GM18870 (cell line): ENCODE measurements around the gene TET1.
"Not testable (repeated sequence)": the region's sequence is repeated elsewhere in the genome, so short reads cannot be mapped to it uniquely, and the experiment has no call there.

Source experiments
- ATAC-seq: cut with Tn5 transposase; IDR thresholded peaks from one replicate; pipeline ENCODE4 v1.9.1; 2021; ENCODE audit warnings: moderate library complexity; ENCODE audit not compliant: unreplicated experiment

The TET1 gene

GRCh38 chr10:68697106-68697505, 137.0 kb downstream of the TET1 start:
- ATAC-seq: no peak

DNA sequence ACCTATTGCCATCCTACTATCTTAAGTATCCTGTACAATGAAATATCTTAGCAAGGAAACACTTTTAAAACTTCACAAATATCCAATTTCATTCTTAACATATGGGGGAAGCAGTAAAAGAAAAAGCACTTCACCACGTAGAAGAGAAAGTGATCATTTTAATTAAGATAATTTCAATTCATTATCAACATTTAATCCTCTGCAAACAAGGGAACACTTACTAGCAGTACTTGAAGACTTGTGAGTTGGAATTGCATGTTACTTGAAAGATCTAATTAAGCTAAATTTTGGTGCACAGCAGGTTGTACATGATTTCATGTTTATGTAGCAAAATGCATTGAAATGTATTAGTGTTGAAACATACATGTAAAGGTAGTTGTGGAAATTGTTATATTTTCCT, 140.1 kb downstream of the TET1 start:
- ATAC-seq: no peak

DNA sequence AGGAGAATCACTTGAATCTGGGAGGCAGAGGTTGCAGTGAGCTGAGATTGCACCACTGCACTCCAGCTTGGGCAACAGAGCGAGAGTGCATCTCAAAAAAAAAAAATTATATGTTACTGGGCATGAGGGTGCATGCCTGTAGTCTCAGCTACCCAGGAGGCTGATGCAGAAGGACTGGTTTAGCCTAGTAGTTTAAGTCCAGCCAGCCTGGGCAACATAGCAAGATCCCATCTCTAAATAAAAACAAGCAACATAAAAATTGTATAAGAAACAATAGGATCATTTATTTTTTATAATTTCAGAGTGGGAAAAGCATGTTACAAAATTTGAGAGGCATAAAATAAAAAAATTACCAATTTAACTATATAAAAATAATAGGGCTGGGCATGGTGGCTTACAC, 145.4 kb downstream of the TET1 start:
- ATAC-seq: no peak

- ATAC-seq: not testable (repeated sequence)
Measured at GRCh38 chr10:68708987-68709386, 148.8 kb downstream of the TET1 start.

- not testable (repeated sequence) for ATAC-seq
Measured at GRCh38 chr10:68713065-68713464, 152.9 kb downstream of the TET1 start.

DNA sequence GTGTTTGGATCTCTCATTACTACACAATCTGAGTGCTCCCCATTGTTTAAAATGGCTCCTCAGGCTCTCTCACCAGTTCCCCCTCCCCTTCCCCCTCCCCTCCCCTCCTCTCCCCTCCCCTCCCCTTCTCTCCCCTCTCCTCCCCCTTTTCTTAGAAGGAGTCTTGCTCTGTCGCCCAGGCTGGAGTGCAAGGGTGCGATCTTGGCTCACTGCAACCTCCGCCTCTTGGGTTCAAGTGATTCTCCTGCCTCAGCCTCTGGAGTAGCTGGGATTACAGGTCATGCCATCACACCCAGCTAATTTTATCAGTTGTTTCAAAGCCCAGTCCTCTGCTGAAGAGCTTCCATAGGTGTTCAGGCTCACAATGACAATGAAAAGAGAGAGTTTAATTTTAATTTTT, 157.3 kb downstream of the TET1 start:
- ATAC-seq: no peak

GRCh38 chr10:68720793-68721672, 160.9 kb downstream of the TET1 start, which contains the start of gene CCAR1:
Gene CCAR1 (plus strand): TSS chr10:68721239. CDS start chr10:68722505, 1,266 bp downstream.
- peak; percentile 96 for ATAC-seq

GRCh38 chr10:68721673-68722335, 161.7 kb downstream of the TET1 start:
- ATAC-seq: no peak

DNA sequence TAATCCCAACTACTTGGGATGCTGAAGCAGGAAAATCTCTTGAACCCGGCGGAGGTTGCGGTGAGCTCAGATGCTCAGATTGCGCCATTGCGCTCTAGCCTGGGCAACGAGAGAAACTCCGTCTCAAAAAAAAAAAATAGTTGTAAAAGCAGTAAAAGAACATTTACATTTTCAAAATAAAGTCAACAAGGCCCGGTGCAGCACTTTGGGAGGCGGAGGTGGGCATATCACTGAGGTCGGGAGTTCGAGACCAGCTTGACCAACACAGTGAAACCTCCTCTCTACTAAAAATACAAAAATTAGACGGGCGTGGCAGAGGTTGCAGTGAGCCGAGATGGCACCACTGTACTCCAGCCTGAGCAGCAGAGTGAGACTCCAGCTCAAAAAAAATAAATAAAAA, 164.9 kb downstream of the TET1 start:
- ATAC-seq: no peak

DNA sequence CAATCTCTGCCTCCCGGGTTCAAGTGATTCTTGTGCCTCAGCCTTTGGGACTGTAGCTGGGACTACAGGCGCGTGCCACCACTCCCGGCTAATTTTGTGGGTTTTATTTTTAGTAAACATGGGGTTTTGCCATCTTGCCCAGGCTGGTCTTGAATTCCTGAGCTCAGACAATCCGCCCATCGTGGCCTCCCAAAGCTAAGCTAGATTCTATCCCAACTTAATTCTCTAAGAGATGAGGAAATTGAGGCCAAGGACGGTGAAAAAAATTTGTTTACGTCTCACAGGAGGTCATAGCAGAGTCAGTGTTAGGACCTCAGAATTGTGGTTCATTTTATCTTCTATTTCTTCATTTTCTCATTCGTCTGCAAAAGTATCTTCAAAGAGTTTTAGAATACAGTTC, 167.0 kb downstream of the TET1 start:
- no peak for ATAC-seq

DNA sequence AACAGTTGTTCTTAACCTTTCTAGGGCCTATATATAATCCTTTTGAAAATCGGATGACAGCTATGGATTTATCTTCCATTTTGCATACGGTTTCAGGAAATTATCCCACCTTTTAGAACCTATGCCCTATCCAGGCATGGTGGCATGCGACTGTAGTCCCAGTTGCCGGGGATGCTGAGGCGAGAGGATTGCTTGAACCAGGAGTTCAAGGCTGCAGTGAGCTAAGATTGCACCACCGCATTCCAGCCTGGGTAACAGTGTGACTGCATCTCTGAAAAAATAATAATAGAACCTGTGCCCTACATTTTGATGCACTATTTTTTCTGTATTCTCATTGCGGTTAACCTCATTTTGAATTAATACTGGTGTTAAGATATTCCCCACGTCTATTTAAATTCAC, 172.5 kb downstream of the TET1 start:
- ATAC-seq: no peak

DNA sequence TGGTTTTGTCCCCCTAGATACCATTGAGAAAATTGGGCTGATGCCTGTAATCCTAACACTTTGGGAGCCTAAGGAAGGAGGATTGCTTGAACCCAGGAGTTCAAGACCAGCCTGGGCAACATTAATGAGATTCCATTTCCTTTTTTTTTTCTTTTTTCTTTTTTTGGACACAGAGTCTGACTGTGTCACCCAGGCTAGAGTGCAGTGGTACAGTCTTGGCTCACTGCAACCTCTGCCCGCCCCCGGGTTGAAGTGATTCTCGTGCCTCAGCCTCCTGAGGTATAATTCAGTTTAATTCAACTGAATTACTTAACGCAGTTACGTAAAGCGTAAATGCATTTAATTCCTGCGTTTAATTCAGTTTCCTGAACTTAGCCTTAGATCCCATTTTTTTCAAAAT, 174.2 kb downstream of the TET1 start:
- no peak for ATAC-seq

GRCh38 chr10:68735119-68735518, 175.0 kb downstream of the TET1 start:
- ATAC-seq: no peak

DNA sequence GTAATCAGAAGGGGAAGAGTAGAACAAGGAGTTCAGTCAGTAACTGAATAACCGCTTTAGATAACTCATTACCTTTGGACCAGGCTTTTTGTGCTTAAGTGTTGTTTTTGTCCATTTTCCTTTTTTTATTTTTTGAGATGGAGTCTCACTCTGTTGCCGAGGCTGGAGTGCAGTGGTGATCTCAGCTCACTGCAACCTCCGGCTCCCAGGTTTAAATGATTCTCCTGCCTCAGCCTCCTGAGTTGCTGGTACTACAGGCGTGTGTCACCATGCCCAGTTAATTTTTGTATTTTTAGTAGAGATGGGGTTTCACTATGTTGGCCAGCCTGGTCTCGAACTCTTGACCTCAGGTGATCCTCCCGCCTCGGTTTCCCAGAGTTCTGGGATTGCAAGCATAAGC, 175.6 kb downstream of the TET1 start:
- ATAC-seq: not testable (repeated sequence)

GRCh38 chr10:68740676-68741075, 180.5 kb downstream of the TET1 start:
- ATAC-seq: not testable (repeated sequence)

GRCh38 chr10:68742397-68742796, 182.3 kb downstream of the TET1 start:
- no peak for ATAC-seq
